H9 (cell line): ENCODE measurements around the gene SSUH2. TPM values are rescaled to one million over a fixed set of nuclear protein-coding genes. Genes with fewer than 3 reads are reported as not detected.

Source experiments
- DNase-seq: peaks from one replicate; pipeline ENCODE4 v3.0.0-alpha.2; 2017
- H2AFZ ChIP-seq: one replicate; pipeline ENCODE4 v1.6.1; 2013; ENCODE audit warnings: mild to moderate bottlenecking, low read length, control low read depth, moderate library complexity
- H2AK5ac ChIP-seq: 2 replicates; pipeline ENCODE4 v1.6.1; 2013; ENCODE audit warnings: low read length, control low read depth, mixed read lengths; ENCODE audit not compliant: insufficient read length
- H2BK120ac ChIP-seq: one replicate; pipeline ENCODE4 v1.6.1; 2013; ENCODE audit warnings: low read depth, mild to moderate bottlenecking, low read length, control low read depth, inconsistent platforms; ENCODE audit not compliant: poor library complexity, severe bottlenecking
- H2BK12ac ChIP-seq: 2 replicates; pipeline ENCODE4 v1.6.1; 2013; ENCODE audit warnings: low read length, control low read depth, mixed read lengths, low read depth; ENCODE audit not compliant: insufficient read length
- H2BK15ac ChIP-seq: 2 replicates; pipeline ENCODE4 v1.6.1; 2013; ENCODE audit warnings: low read depth, low read length, control low read depth
- H2BK20ac ChIP-seq: one replicate; pipeline ENCODE4 v1.6.1; 2013; ENCODE audit warnings: low read depth, mild to moderate bottlenecking, low read length, control low read depth, inconsistent platforms; ENCODE audit not compliant: poor library complexity, severe bottlenecking
- H2BK5ac ChIP-seq: 2 replicates; pipeline ENCODE4 v1.6.1; 2013; ENCODE audit warnings: low read length, control low read depth, mixed read lengths; ENCODE audit not compliant: insufficient read length
- H3K14ac ChIP-seq: 2 replicates; pipeline ENCODE4 v1.6.1; 2013; ENCODE audit warnings: low read length, control low read depth; ENCODE audit not compliant: insufficient read depth
- H3K18ac ChIP-seq: 2 replicates; pipeline ENCODE4 v1.6.1; 2013; ENCODE audit warnings: low read depth, mild to moderate bottlenecking, mixed read lengths, low read length, control low read depth; ENCODE audit not compliant: insufficient read length
- H3K23ac ChIP-seq: 2 replicates; pipeline ENCODE4 v1.6.1; 2013; ENCODE audit warnings: low read length, control low read depth, mixed read lengths, low read depth; ENCODE audit not compliant: insufficient read length
- H3K23me2 ChIP-seq: 2 replicates; pipeline ENCODE4 v1.6.1; 2013; ENCODE audit warnings: low read depth, mild to moderate bottlenecking, mixed read lengths, low read length, control low read depth; ENCODE audit not compliant: insufficient read length, poor library complexity, severe bottlenecking
- H3K27ac ChIP-seq: 2 replicates; pipeline ENCODE4 v1.5.1; 2013; ENCODE audit warnings: low read length, control low read depth, mixed read lengths, low read depth; ENCODE audit not compliant: insufficient read length
- H3K27me3 ChIP-seq: 2 replicates; pipeline ENCODE4 v1.6.1; 2013; ENCODE audit warnings: low read length, control low read depth, inconsistent platforms; ENCODE audit not compliant: insufficient read depth
- H3K4ac ChIP-seq: 2 replicates; pipeline ENCODE4 v1.6.1; 2013; ENCODE audit warnings: low read depth, mild to moderate bottlenecking, control low read depth, inconsistent platforms, low read length, moderate library complexity
- H3K4me1 ChIP-seq: 2 replicates; pipeline ENCODE4 v1.6.1; 2013; ENCODE audit warnings: low read length, control low read depth, inconsistent platforms; ENCODE audit not compliant: insufficient read depth
- H3K4me2 ChIP-seq: 2 replicates; pipeline ENCODE4 v1.6.1; 2013; ENCODE audit warnings: low read length, control low read depth, mixed read lengths; ENCODE audit not compliant: insufficient read length, insufficient read depth
- H3K56ac ChIP-seq: 2 replicates; pipeline ENCODE4 v1.6.1; 2013; ENCODE audit warnings: low read depth, mild to moderate bottlenecking, mixed read lengths, low read length, control low read depth; ENCODE audit not compliant: insufficient read length
- H3K79me1 ChIP-seq: 2 replicates; pipeline ENCODE4 v1.6.1; 2013; ENCODE audit warnings: low read depth, mild to moderate bottlenecking, moderate library complexity, low read length, control low read depth, inconsistent platforms; ENCODE audit not compliant: insufficient read depth, poor library complexity, severe bottlenecking
- H3K79me2 ChIP-seq: 2 replicates; pipeline ENCODE4 v1.6.1; 2013; ENCODE audit warnings: low read length, control low read depth, inconsistent platforms; ENCODE audit not compliant: insufficient read depth
- H3K9ac ChIP-seq: 2 replicates; pipeline ENCODE4 v1.6.1; 2013; ENCODE audit warnings: low read length, control low read depth, mixed read lengths; ENCODE audit not compliant: insufficient read length; ENCODE audit errors: extremely low read depth
- H3K9me3 ChIP-seq: one replicate; pipeline ENCODE4 v1.6.1; 2013; ENCODE audit warnings: low read depth, low read length, inconsistent platforms; ENCODE audit not compliant: control insufficient read depth
- H3T11ph ChIP-seq: one replicate; pipeline ENCODE4 v1.6.1; 2013; ENCODE audit warnings: mild to moderate bottlenecking, low read length, control low read depth, inconsistent platforms
- H4K20me1 ChIP-seq: one replicate; pipeline ENCODE4 v1.6.1; 2013; ENCODE audit not compliant: control insufficient read depth, insufficient read length, insufficient read depth
- H4K5ac ChIP-seq: 2 replicates; pipeline ENCODE4 v1.6.1; 2013; ENCODE audit warnings: low read depth, mild to moderate bottlenecking, mixed read lengths, low read length, control low read depth; ENCODE audit not compliant: insufficient read length
- H4K8ac ChIP-seq: replicated peaks from 2 replicates; pipeline ENCODE4 v1.6.1; 2013; ENCODE audit warnings: low read length, control low read depth, mixed read lengths, low read depth; ENCODE audit not compliant: insufficient read length
- H4K91ac ChIP-seq: 2 replicates; pipeline ENCODE4 v1.6.1; 2013; ENCODE audit warnings: low read depth, mild to moderate bottlenecking, moderate library complexity, mixed read lengths, low read length, control low read depth; ENCODE audit not compliant: insufficient read length
- H3K27ac Mint-ChIP-seq, 3 experiments: 2 replicates in 2 of 3; 3 replicates in 1 of 3; pipeline ENCODE4 v1.8.0; 2020 to 2021; ENCODE audit warnings: mixed read lengths in 3 of 3, mild to moderate bottlenecking in 1 of 3, moderate library complexity in 1 of 3
- H3K27me3 Mint-ChIP-seq: 2 replicates; pipeline ENCODE4 v1.8.0; 2021; ENCODE audit warnings: low read depth, mild to moderate bottlenecking, moderate library complexity, mixed read lengths
- H3K36me3 Mint-ChIP-seq, 3 experiments: 2 replicates in 2 of 3; 3 replicates in 1 of 3; pipeline ENCODE4 v1.8.0; 2020 to 2021; ENCODE audit warnings: low read depth in 3 of 3, mixed read lengths in 3 of 3; ENCODE audit not compliant: insufficient read depth in 1 of 3
- H3K4me1 Mint-ChIP-seq, 2 experiments: 2 replicates each; pipeline ENCODE4 v1.8.0; 2020; ENCODE audit warnings: mixed read lengths in 2 of 2
- H3K4me3 Mint-ChIP-seq, 2 experiments: 2 replicates in 1 of 2; 3 replicates in 1 of 2; pipeline ENCODE4 v1.8.0; 2020 to 2021; ENCODE audit warnings: mild to moderate bottlenecking in 2 of 2, mixed read lengths in 2 of 2, moderate library complexity in 1 of 2
- H3K9me3 Mint-ChIP-seq, 2 experiments: 2 replicates in 1 of 2; 3 replicates in 1 of 2; pipeline ENCODE4 v1.8.0; 2020; ENCODE audit warnings: mild to moderate bottlenecking in 2 of 2, mixed read lengths in 2 of 2, moderate library complexity in 1 of 2
- WGBS: extraction: QIAGEN DNeasy Blood & Tissue Kit; methylation state at CpG from one replicate; pipeline ENCODE4 v1.1.7; 2013; ENCODE audit warnings: missing lambda C conversion rate, low lambda C conversion rate, mixed read lengths; ENCODE audit not compliant: insufficient read length; ENCODE audit errors: extremely low coverage; 5-methylcytosine and 5-hydroxymethylcytosine counted together
- total RNA-seq: library from RNA; stranded (reverse); gene quantifications from 2 replicates; pipeline ENCODE4 v1.2.1, GENCODE V29; 2021
- TF ChIP-seq, protein P1 (sequence below): fragments of 200-600 bp; sonication (generic); conservative IDR thresholded peaks from 3 replicates; pipeline ENCODE4 v1.8.0; 2021; ENCODE audit warnings: antibody characterized with exemption, mild to moderate bottlenecking

SSUH2 gene
- total RNA-seq, 1 experiment from 2014 or later: 0.61 TPM

DNA sequence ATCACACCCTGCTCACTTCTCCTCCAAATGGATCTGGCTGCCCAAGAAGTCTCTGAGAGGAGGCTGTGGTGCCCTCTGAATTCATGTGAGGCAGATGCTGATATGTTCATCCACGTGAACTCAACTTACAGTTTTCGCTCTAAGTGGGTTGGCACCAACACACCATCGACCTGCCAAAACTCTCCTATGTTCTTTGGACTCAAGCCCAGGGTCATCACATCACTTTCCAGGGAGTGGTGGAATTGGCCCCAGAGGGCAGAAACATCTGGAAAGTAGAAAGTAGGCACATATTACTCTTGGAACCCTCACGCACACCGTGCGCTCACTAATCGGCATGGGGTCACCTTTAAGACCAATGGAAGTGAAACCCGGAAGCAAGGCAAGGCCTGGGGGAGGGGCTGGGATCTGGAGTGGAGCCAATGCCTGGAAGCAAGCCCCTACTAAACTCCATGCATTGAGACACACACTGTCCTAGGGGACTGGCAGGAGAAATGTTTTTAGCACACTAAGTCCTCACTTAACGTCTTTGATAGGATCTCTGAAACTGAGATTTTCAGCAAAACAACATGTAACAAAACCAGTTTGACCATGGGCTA, 41.4 kb downstream of the SSUH2 start:
- TF ChIP-seq, protein P1, sequence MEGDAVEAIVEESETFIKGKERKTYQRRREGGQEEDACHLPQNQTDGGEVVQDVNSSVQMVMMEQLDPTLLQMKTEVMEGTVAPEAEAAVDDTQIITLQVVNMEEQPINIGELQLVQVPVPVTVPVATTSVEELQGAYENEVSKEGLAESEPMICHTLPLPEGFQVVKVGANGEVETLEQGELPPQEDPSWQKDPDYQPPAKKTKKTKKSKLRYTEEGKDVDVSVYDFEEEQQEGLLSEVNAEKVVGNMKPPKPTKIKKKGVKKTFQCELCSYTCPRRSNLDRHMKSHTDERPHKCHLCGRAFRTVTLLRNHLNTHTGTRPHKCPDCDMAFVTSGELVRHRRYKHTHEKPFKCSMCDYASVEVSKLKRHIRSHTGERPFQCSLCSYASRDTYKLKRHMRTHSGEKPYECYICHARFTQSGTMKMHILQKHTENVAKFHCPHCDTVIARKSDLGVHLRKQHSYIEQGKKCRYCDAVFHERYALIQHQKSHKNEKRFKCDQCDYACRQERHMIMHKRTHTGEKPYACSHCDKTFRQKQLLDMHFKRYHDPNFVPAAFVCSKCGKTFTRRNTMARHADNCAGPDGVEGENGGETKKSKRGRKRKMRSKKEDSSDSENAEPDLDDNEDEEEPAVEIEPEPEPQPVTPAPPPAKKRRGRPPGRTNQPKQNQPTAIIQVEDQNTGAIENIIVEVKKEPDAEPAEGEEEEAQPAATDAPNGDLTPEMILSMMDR: no peak
- H2AFZ ChIP-seq: no peak overlapping the region
- no peak overlapping the region for H3K4ac ChIP-seq
- no peak overlapping the region for H2AK5ac ChIP-seq
- no peak overlapping the region for H3K4me2 ChIP-seq
- no peak overlapping the region for H3K56ac ChIP-seq
- H3K4me3 Mint-ChIP-seq: no peak overlapping the region
- H2BK20ac ChIP-seq: no peak overlapping the region
- no peaks in the 10 kb centered on the region for H3K79me2 ChIP-seq
- no peak overlapping the region for H3K9ac ChIP-seq
- peaks cover 0 to 6% of the 10 kb centered on the region in 2 experiments; a peak in 1 of 5 replicates for H3K9me3 Mint-ChIP-seq
- H4K8ac ChIP-seq: no peak overlapping the region
- H3K9me3 ChIP-seq: no peaks in the 10 kb centered on the region
- no peak overlapping the region for H2BK12ac ChIP-seq
- no peaks in the 10 kb centered on the region for H3K23me2 ChIP-seq
- H4K91ac ChIP-seq: no peak overlapping the region
- no CpG with 5 or more reads among the region's 9 CpGs for WGBS
- peaks cover 9 to 12% of the 10 kb centered on the region in 2 experiments for H3K4me1 Mint-ChIP-seq
- H4K5ac ChIP-seq: no peak overlapping the region
- H3K36me3 Mint-ChIP-seq: peaks cover 0 to 7% (median 6%) of the 10 kb centered on the region in 3 experiments; a peak in 3 of 7 replicates
- no peaks in the 10 kb centered on the region; the same call in 1 of the 2 replicates for H3K27me3 Mint-ChIP-seq
- H3T11ph ChIP-seq: no peak overlapping the region
- H3K23ac ChIP-seq: no peak overlapping the region
- no peak overlapping the region for H3K14ac ChIP-seq
- H2BK15ac ChIP-seq: no peak overlapping the region
- no peaks in the 10 kb centered on the region for H3K27me3 ChIP-seq
- H3K27ac ChIP-seq: no peak overlapping the region
- H3K18ac ChIP-seq: no peak overlapping the region
- no peak overlapping the region for H2BK120ac ChIP-seq
- H3K79me1 ChIP-seq: no peaks in the 10 kb centered on the region
- no peaks in the 10 kb centered on the region for H3K4me1 ChIP-seq
- no peak overlapping the region for H3K27ac Mint-ChIP-seq
- no peak for DNase-seq
- H2BK5ac ChIP-seq: no peak overlapping the region
- H4K20me1 ChIP-seq: no peaks in the 10 kb centered on the region
